ENCODE data around the gene PTPRN2.
"Not testable (repeated sequence)": the region's sequence is repeated elsewhere in the genome, so short reads cannot be mapped to it uniquely, and the experiment has no call there.

PTPRN2 gene

DNA sequence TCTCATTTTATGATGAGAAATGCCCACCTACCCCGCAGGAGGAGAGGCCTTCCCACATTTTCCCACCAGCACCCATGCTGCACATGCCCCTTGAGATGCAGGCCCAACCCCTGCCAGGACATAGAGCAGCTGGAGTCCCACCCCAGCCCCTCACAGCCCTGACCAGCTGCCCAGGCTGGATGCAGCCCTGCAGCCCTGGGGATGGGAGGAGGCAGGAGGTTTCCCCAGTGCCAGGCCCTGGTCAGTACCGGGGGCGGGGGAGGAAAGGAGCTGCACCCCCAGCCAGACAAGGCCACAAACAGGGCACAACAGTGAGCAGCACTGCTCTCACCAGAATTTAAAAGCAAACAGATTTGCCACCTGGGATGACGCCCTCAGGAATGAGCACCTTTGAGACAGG is 196.1 kb downstream of the PTPRN2 start:
- in situ Hi-C loops (cut with HindIII; ENCODE audit: low sequenced_read_pairs): no loop called here

DNA sequence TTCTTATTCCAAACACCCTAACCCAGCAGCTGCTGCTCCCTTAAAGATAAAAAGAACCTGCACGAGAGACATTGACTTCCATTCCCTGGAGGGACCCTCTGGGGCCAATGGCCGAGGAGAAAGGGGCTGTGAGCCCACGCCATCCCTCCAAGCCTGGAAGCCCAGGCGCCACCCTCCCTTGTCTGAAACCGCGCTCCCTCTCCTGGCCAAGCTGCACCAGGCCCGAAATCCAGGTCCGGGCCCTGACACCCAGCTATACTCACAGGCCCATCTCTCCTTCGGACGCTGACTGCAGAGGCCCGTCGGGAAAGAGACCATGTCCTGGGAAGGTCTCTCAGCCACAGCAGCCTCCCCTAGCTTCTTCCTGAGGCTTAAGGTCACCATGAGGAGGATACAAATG is 196.5 kb downstream of the PTPRN2 start:
- in situ Hi-C loops (cut with HindIII; ENCODE audit: low sequenced_read_pairs): no loop called here

- in situ Hi-C loops (cut with HindIII; ENCODE audit: low sequenced_read_pairs): no loop called here
Observed at GRCh38 chr7:158390460-158390859, 197.2 kb downstream of the PTPRN2 start.

DNA sequence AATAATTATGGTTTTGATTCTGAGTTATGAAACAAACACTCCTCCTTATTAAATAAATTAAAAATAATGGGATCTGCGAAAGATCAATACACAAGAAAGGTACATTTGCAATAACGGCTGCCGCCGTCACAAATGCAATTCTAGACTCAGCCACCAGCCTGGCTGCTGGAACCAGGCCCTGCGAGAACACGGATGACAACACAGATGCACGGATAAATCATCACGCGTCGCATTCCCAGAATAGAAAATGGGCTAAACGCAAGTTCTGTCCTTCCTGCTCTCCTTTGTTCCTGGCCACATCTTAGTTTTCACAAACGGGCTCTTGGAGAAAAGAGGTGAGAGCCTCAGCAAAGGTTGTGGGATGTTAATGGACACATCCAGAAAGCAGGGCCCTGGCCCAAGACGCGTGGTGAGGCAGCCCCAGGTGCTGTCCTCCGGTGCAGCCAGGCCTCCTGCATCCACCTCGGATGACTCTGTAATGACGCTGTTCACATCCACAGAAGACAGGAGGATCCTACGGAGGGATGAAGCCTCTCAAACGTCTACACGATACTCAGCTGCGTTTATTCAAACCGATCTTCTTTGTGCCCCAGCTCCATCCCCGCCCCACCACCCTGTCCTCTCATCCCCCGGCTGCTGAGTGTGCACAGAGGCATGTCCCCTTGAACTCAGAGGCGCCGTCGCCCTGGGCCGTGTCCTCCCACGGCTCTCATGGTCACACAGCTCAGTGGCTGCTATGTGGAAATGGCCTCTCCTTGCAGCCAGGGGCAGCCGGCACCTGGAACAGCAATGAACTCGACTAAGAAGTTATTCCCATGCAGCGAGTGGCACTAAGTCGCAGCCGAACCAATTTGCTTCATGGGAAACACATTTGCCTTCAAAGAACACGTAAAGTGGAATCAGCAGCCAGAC is 197.9 kb downstream of the PTPRN2 start:
- in situ Hi-C loops (cut with HindIII; ENCODE audit: low sequenced_read_pairs): no loop called here

DNA sequence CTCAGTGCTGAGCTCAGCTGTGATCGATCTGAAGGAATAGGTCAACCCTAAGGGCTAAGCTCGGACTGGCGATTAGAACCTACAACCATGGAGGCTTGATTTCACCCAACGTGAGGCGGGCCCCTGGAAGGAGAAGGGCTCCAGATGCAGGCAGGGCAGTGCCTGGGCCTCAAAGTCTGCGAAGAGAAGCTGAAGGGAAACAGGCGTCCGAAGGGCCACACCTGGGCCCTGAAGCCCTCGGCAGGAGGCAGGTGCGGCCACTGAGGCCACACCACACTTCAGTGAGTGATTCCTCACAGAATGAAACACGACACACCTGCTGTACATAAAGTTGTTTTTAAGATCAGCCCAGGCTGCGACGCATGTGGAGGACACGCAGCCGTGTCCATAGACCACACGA is 198.7 kb downstream of the PTPRN2 start:
- in situ Hi-C loops (cut with HindIII; ENCODE audit: low sequenced_read_pairs): no loop called here

GRCh38 chr7:158388072-158388471 is 199.6 kb downstream of the PTPRN2 start:
- in situ Hi-C loops (cut with HindIII; ENCODE audit: low sequenced_read_pairs): no loop called here

- in situ Hi-C loops (cut with HindIII; ENCODE audit: low sequenced_read_pairs): no loop called here
Observed at GRCh38 chr7:158387546-158387891, 200.1 kb downstream of the PTPRN2 start.

- in situ Hi-C loops (cut with HindIII; ENCODE audit: low sequenced_read_pairs): no loop called here
Observed at GRCh38 chr7:158386866-158387545, 200.6 kb downstream of the PTPRN2 start.

GRCh38 chr7:158386355-158386618 is 201.3 kb downstream of the PTPRN2 start:
- in situ Hi-C loops (cut with HindIII; ENCODE audit: low sequenced_read_pairs): no loop called here

DNA sequence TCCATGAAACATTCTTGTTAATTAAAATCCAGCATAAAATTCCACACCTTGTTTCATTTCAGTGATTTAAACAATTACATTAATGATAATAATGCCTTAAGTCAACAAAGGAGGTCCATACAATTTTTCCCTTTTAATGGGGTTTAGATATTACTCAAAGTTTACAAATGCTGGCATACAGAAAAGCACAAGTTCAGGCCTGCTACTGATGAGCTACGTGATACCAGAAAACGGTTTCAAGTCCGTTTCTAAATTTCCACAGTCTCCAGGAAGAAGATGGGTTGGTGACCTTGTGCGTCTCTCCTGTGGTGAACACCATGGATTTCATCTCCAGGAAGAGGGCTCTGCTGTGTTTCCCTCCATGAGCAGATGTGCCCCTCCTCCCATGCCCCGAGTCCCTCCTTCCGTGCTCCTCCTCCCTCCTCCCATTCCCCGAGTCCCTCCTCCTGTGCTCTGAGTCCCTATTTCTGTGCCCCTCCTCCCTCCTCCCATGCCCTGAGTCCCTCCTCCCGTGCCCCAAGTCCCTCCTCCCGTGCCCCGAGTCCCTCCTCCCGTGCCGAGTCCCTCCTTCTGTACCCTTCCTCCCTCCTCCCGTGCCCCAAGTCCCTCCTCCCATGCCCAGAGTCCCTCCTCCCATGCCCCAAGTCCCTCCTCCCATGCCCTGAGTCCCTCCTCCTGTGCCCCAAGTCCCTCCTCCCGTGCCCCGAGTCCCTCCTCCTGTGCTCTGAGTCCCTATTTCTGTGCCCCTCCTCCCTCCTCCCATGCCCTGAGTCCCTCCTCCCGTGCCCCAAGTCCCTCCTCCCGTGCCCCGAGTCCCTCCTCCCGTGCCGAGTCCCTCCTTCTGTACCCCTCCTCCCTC is 201.9 kb downstream of the PTPRN2 start:
- in situ Hi-C loops (cut with HindIII; ENCODE audit: low sequenced_read_pairs): not testable (repeated sequence)

- in situ Hi-C loops (cut with HindIII; ENCODE audit: low sequenced_read_pairs): no loop called here
Observed at GRCh38 chr7:158384746-158385145, 202.9 kb downstream of the PTPRN2 start.

DNA sequence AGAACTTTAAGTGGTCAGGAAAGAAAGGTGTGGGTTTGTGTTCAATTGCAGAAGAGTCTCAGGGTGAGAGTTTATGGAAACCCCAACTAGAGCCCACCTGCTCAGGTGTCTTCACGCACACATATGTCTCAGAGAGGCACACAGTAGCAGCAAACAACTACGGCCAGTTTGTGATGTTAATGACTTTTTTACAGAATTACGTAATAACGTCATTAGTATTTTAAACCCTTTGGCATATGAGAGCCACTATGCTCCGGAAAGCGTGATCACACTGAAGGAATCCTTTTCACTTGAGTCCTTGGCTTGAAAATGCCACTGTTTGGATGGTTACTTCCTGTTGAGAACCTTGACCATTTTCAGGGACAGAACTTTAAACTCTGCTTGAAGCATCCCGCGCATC is 204.0 kb downstream of the PTPRN2 start:
- in situ Hi-C loops (cut with HindIII; ENCODE audit: low sequenced_read_pairs): no loop called here

DNA sequence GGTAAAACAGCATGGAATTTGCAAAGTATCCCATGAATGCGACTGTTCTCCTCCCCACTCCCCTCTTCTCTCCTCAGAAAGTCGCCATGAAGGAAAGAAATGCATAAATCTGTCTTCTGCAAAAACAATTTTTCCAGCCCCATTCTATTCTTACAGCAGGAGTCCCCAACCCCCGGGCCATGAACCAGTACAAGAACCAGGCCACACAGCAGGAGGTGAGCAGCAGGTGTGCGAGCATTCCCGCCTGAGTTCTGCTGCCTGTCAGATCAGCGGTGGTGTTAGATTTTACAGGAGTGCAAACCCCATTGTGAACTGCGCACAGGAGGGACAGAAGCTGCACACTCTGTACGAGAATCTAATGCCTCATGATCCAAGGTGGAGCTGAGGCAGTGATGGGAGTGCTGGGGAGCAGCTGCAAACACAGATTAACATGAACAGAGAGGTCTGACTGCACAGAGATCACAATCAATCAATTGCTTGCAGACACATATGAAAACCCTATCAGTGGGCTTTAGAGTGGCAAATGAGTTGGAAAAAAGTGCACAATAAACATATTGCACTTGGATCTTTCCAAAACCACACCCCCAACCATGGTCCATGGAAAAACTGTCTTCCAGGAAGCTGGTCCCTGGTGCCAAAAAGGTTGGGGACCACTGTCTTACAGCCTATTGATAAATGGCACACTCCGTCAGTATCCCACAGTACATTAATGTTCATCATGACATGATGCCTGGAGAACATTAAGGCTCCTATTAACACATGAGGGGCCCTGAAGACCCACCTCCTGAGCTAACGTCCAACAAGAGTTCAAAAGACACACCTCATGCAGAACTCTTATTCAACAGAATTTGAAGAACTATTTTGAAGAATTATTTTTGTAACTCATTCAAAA is 205.0 kb downstream of the PTPRN2 start:
- in situ Hi-C loops (cut with HindIII; ENCODE audit: low sequenced_read_pairs): no loop called here

GRCh38 chr7:158381956-158382355 is 205.7 kb downstream of the PTPRN2 start:
- in situ Hi-C loops (cut with HindIII; ENCODE audit: low sequenced_read_pairs): no loop called here

GRCh38 chr7:158378978-158379377 is 208.6 kb downstream of the PTPRN2 start:
- in situ Hi-C loops (cut with HindIII; ENCODE audit: low sequenced_read_pairs): no loop called here

- in situ Hi-C loops (cut with HindIII; ENCODE audit: low sequenced_read_pairs): no loop called here
Observed at GRCh38 chr7:158377800-158378623, 209.6 kb downstream of the PTPRN2 start.

GRCh38 chr7:158376839-158377186 is 210.8 kb downstream of the PTPRN2 start:
- in situ Hi-C loops (cut with HindIII; ENCODE audit: low sequenced_read_pairs): not testable (repeated sequence)

DNA sequence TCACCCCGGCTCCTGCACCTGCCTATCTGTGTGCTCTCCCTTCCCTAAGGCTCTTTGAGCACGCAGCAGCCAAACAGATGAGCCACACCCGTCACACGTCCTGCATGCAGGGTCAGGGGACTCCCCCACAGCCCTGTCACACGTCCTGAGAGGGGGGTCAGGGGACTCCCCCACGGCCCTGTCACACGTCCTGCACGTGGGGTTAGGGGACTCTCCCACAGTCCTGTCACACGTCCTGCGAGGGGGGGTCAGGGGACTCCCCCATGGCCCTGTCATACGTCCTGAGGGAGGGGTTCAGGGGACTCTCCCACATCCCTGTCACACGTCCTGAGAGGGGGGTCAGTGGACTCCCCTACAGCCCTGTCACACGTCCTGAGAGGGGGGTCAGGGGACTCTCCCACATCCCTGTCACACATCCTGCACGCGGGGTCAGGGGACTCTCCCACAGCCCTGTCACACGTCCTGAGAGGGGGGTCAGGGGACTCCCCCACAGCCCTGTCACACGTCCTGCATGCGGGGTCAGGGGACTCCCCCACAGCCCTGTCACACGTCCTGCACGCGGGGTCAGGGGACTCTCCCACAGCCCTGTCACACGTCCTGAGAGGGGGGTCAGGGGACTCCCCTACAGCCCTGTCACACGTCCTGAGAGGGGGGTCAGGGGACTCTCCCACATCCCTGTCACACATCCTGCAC is 211.3 kb downstream of the PTPRN2 start:
- in situ Hi-C loops (cut with HindIII; ENCODE audit: low sequenced_read_pairs): not testable (repeated sequence)

DNA sequence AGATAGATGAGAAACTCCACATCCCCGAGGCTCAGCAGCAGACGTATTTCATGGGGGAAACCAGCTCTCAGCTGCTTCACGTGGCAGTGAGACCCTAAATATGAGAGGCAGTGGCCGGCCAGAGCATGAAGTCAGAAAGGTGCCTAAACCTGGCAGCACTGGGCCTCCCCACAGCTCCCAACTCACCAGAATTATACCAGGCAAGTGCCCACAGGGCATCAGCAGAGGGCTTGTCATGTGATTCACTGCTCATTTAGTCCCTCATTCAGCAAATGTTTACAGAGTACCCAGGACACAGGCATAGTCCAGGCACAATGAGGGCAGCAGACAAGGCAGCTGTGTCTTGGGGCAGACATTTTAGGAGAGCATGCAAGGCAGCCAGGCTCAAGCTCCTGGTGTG is 212.6 kb downstream of the PTPRN2 start:
- in situ Hi-C loops (cut with HindIII; ENCODE audit: low sequenced_read_pairs): no loop called here
